GM12891 (cell line): ENCODE data around the gene DDX18.

Experiments used
- POLR2A ChIP-seq: IDR thresholded peaks from 2 replicates; pipeline ENCODE4 v1.6.1; 2011; ENCODE audit warnings: low read depth, low read length, control low read depth
- POLR2AphosphoS5 ChIP-seq: IDR thresholded peaks from 2 replicates; pipeline ENCODE4 v1.6.1; 2011; ENCODE audit warnings: low read depth, low read length, control low read depth
- TAF1 ChIP-seq: IDR thresholded peaks from 2 replicates; pipeline ENCODE4 v1.6.1; 2011; ENCODE audit warnings: low read depth, low read length, control low read depth

DNA sequence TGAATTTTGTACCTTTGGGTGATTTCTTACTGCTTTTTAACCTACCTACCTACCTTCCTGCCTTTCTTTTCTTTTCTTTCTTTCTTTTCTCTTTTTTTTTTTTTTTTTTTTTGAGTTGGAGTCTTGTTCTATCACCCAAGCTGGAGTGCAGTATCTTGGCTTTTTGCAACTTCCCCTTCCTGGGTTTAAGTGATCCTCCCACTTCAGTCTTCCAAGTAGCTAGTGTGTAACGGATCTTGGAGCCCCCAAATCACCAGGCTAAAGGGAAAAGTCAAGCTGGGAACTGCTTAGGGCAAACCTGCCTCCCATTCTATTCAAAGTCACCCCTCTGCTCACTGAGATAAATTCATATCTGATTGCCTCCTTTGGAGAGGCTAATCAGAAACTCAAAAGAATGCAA is 61.3 kb downstream of the DDX18 start:
- TF ChIP-seq POLR2A (no peak), POLR2AphosphoS5 (no peak), TAF1 (no peak)
